ENCODE measurements around the gene RILP. TPM values are rescaled to one million over a fixed set of nuclear protein-coding genes. Genes with fewer than 3 reads are reported as not detected.
"Not testable (repeated sequence)": the region's sequence is repeated elsewhere in the genome, so short reads cannot be mapped to it uniquely, and the experiment has no call there.

RILP gene
- total RNA-seq, 4 donors from 2014 or later: 59.3 to 185 (median 108) TPM

DNA sequence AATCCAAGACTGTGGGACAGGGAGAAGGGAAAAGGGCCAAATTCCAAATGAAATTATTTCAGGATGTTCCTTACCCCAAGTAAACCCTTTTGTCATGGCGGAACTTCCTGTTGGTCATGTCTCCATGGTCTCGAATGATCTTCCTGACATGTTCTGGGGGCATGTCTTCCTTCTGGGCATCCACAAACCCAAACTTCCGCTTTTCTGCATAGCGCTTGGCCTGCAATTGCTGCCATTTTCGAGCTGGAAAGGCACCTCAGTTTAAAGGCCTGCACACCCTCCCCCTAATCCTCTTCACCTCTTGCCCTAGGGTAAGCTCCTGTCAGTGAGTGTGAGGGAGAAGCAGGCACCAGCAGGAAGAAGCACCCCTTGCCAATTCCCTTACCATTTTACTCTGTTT lies 33.8 kb upstream of the RILP start:
- 82 to 84% methylated on average over 5 of the region's 5 CpGs for WGBS, 2 donors (ENCODE audit: low coverage in 1 of 2)
- peak overlapping the region; percentile 90 to 97 (median 92) for H3K27ac ChIP-seq

DNA sequence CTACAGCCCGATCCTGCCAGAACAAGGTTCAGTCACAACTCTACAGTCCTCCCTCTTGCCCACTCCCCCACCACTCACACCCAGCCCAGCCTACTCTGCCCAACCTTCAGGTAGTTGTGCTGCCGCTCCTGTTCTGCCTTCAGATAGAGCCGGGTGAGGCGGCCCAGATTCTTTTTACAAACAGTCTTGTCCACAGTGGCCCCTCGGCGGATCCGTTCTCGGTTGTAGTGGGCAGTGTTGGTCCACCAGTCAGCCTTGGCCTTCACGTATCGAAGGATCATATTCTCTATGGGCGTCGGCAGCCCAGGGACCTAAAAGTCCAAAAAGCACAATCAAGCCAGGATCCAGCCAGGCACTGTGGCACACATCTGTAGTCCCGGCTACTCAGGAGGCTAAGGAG lies 26.7 kb upstream of the RILP start:
- Histone ChIP-seq H3K36me3 (peaks cover 3 to 99% (median 54%) of the 10 kb centered on the region in 4 donors), H3K27ac (no peak overlapping the region), H3K9me3 (no peaks in the 10 kb centered on the region), H3K27me3 (no peaks in the 10 kb centered on the region), H3K4me1 (no peaks in the 10 kb centered on the region), H3K4me3 (no peak overlapping the region)
- TF ChIP-seq, protein P1, sequence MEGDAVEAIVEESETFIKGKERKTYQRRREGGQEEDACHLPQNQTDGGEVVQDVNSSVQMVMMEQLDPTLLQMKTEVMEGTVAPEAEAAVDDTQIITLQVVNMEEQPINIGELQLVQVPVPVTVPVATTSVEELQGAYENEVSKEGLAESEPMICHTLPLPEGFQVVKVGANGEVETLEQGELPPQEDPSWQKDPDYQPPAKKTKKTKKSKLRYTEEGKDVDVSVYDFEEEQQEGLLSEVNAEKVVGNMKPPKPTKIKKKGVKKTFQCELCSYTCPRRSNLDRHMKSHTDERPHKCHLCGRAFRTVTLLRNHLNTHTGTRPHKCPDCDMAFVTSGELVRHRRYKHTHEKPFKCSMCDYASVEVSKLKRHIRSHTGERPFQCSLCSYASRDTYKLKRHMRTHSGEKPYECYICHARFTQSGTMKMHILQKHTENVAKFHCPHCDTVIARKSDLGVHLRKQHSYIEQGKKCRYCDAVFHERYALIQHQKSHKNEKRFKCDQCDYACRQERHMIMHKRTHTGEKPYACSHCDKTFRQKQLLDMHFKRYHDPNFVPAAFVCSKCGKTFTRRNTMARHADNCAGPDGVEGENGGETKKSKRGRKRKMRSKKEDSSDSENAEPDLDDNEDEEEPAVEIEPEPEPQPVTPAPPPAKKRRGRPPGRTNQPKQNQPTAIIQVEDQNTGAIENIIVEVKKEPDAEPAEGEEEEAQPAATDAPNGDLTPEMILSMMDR (IDR thresholded peaks at IDR 0.05): no peak
- TF ChIP-seq EP300 (IDR thresholded peaks at IDR 0.05; ENCODE audit: low read depth): no peak
- no peak for TF ChIP-seq POLR2A (IDR thresholded peaks at IDR 0.05)
- no peak for TF ChIP-seq POLR2AphosphoS5 (IDR thresholded peaks at IDR 0.05)
- DNase-seq: no peak
- intact Hi-C loops (cut with DNase I; ENCODE audit: low total_unique reads) (no loop called here), in situ Hi-C loops (cut with MboI; ENCODE audit: low pct_ligation_motif_present in 1 of 4, low pct_unique_long_range_greater_than_20kb in 1 of 4, low sequenced_read_pairs in 3 of 4) (loop anchor here in 2 of 4 donors (25.0 kb wide), 2 partner anchors 186 to 361 kb away; partner anchors contain the start of genes DPH1 (in 1 of the 2), OVCA2 (in 1 of the 2) and RTN4RL1 (in 1 of the 2))
- WGBS, 2 donors (ENCODE audit: low coverage in 1 of 2): 93 to 94% methylated on average over 3 to 13 of the region's 13 CpGs

More for the DNA sequence above, 33.8 kb upstream of the RILP start:
- peaks cover 6 to 23% (median 19%) of the 10 kb centered on the region in 4 donors for H3K4me1 ChIP-seq
- in situ Hi-C loops (cut with MboI; ENCODE audit: low pct_ligation_motif_present in 1 of 4, low pct_unique_long_range_greater_than_20kb in 1 of 4, low sequenced_read_pairs in 3 of 4) (loop anchor here in 2 of 4 donors (25.0 kb wide), 2 partner anchors 179 to 354 kb away; partner anchors contain the start of genes DPH1 (in 1 of the 2), OVCA2 (in 1 of the 2) and RTN4RL1 (in 1 of the 2)), intact Hi-C loops (cut with DNase I; ENCODE audit: low total_unique reads) (loop anchor here (1.0 kb wide), 1 partner anchor 19 kb away; no protein-coding TSS in a partner anchor)
- H3K9me3 ChIP-seq: no peaks in the 10 kb centered on the region
- H3K4me3 ChIP-seq: peak overlapping the region in 3 of 4 donors; percentile 59 to 87 (median 80)
- TF ChIP-seq POLR2A (IDR thresholded peaks at IDR 0.05) (no peak), EP300 (IDR thresholded peaks at IDR 0.05; ENCODE audit: low read depth) (no peak), POLR2AphosphoS5 (IDR thresholded peaks at IDR 0.05) (no peak)
- TF ChIP-seq, protein P1 (IDR thresholded peaks at IDR 0.05): no peak
- H3K27me3 ChIP-seq: no peaks in the 10 kb centered on the region
- H3K36me3 ChIP-seq: peaks cover 0 to 44% (median 21%) of the 10 kb centered on the region in 4 donors
- no peak for DNase-seq

GRCh38 chr17:1673041-1673785 lies 23.5 kb upstream of the RILP start:
- 75 to 90% methylated on average over 2 to 26 of the region's 26 CpGs for WGBS, 2 donors (ENCODE audit: low coverage in 1 of 2)
- no peak overlapping the region for H3K4me3 ChIP-seq
- peaks cover 3 to 93% (median 44%) of the 10 kb centered on the region in 4 donors for H3K36me3 ChIP-seq
- DNase-seq: peak; percentile 12
- TF ChIP-seq, protein P1 (IDR thresholded peaks at IDR 0.05): no peak
- TF ChIP-seq POLR2A (IDR thresholded peaks at IDR 0.05) (no peak), POLR2AphosphoS5 (IDR thresholded peaks at IDR 0.05) (no peak), EP300 (IDR thresholded peaks at IDR 0.05; ENCODE audit: low read depth) (no peak)
- H3K27ac ChIP-seq: no peak overlapping the region
- intact Hi-C loops (cut with DNase I; ENCODE audit: low total_unique reads) (no loop called here), in situ Hi-C loops (cut with MboI; ENCODE audit: low pct_ligation_motif_present in 1 of 4, low pct_unique_long_range_greater_than_20kb in 1 of 4, low sequenced_read_pairs in 3 of 4) (loop anchor here in 1 of 4 donors (25.0 kb wide), 1 partner anchor 364 kb away; the partner anchor contains the start of genes DPH1, OVCA2 and RTN4RL1)
- H3K9me3 ChIP-seq: no peaks in the 10 kb centered on the region
- no peaks in the 10 kb centered on the region for H3K27me3 ChIP-seq
- peaks cover 0 to 10% (median 6%) of the 10 kb centered on the region in 4 donors for H3K4me1 ChIP-seq

DNA sequence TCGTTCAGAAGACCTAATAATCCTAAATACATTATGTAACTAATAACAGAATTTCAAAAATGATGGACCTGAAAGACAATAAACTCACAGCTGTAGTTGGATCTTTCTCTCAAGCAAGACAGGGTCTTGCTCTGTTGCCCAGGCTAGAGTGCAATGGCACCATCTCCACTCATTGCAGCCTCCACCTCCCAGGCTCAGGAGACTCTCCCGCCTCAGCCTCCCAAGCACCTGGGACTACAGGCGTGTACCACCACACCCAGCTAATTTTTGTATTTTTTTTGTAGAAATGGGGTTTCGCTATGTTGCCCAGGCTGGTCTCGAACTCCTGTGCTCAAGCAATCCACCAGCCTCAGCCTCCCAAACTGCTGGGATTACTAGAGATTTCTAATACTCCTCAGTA lies 14.3 kb upstream of the RILP start:
- intact Hi-C loops (cut with DNase I; ENCODE audit: low total_unique reads): loop anchor here (1.0 to 10.0 kb wide), 2 partner anchors 19 to 201 kb away; no protein-coding TSS in a partner anchor
- DNase-seq: not testable (repeated sequence)
- peaks cover 0 to 81% (median 36%) of the 10 kb centered on the region in 4 donors for H3K36me3 ChIP-seq

More for the DNA sequence above, 14.3 kb upstream of the RILP start:
- H3K27me3 ChIP-seq, H3K9me3 ChIP-seq, H3K4me1 ChIP-seq, H3K4me3 ChIP-seq, H3K27ac ChIP-seq: not testable (repeated sequence)
- in situ Hi-C loops (cut with MboI; ENCODE audit: low pct_ligation_motif_present in 1 of 4, low pct_unique_long_range_greater_than_20kb in 1 of 4, low sequenced_read_pairs in 3 of 4): loop anchor here in 1 of 4 donors (10.0 to 25.0 kb wide), 2 partner anchors 201 to 373 kb away; partner anchors contain the start of genes DPH1, OVCA2 and RTN4RL1
- 92 to 94% methylated on average over 5 of the region's 5 CpGs for WGBS, 2 donors (ENCODE audit: low coverage in 1 of 2)
